ENCODE results near the gene REC8. TPM values are rescaled to one million over a fixed set of nuclear protein-coding genes. Genes with fewer than 3 reads are reported as not detected.

REC8 gene
- total and polyA plus RNA-seq, 10 of the 15 experiments (the other 5 are each of a cell fraction or from before 2014, with no cell fraction given): 4.2 to 76.9 (median 29.1) TPM

GRCh38 chr14:24146978-24147760 lies 24.7 kb upstream of the REC8 start, which contains the start of gene RNF31 (continued):
- TF ChIP-seq ZBTB33 (IDR thresholded peaks at IDR 0.05) (no peak), TCF3 (IDR thresholded peaks at IDR 0.05; ENCODE audit: borderline replicate concordance, insufficient read depth, low read depth, low read length) (no peak), RELA (IDR thresholded peaks at IDR 0.05; ENCODE audit: borderline replicate concordance, partially characterized antibody) (peak; percentile 21), RAD51 (IDR thresholded peaks at IDR 0.05) (no peak), SREBF1 (IDR thresholded peaks at IDR 0.05; ENCODE audit: low read length) (no peak), ZNF217 (IDR thresholded peaks at IDR 0.05) (no peak), NFYA (IDR thresholded peaks at IDR 0.05; ENCODE audit: borderline replicate concordance, low read depth, low read length) (no peak), ATF7 (IDR thresholded peaks at IDR 0.05; ENCODE audit: low read depth) (no peak), MEF2B (IDR thresholded peaks at IDR 0.05; ENCODE audit: partially characterized antibody, poor library complexity, severe bottlenecking) (peak; percentile 54), CBX5 (IDR thresholded peaks at IDR 0.05; ENCODE audit: low read depth) (no peak), POLR2AphosphoS2 (IDR thresholded peaks at IDR 0.05; ENCODE audit: low read depth, low read length) (no peak; the same call in 1 of the 2 replicates), MTA2 (IDR thresholded peaks at IDR 0.05; ENCODE audit: low read depth) (no peak; the same call in 1 of the 2 replicates), HCFC1 (IDR thresholded peaks at IDR 0.05; ENCODE audit: low read length) (no peak), YY1 (IDR thresholded peaks at IDR 0.05; ENCODE audit: low read depth, low read length) (no peak), MYB (IDR thresholded peaks at IDR 0.05; ENCODE audit: borderline replicate concordance, low read depth, low read length) (no peak), STAT1 (conservative IDR thresholded peaks at IDR 0.05) (0 out of 2 replicates have a peak, but pooled peaks have one; percentile 29), TCF7 (IDR thresholded peaks at IDR 0.05; ENCODE audit: borderline replicate concordance) (no peak), ZSCAN29 (IDR thresholded peaks at IDR 0.05) (no peak), ETV6 (conservative IDR thresholded peaks at IDR 0.05 in 1 of 2, IDR thresholded peaks at IDR 0.05 in 1 of 2; ENCODE audit: borderline replicate concordance in 1 of 2, low read depth in 1 of 2) (no peak), CUX1 (IDR thresholded peaks at IDR 0.05; ENCODE audit: insufficient replicate concordance, low read depth, low read length) (no peak), E2F4 (IDR thresholded peaks at IDR 0.05; ENCODE audit: low read depth, low read length) (0 out of 2 replicates have a peak, but pooled peaks have one; percentile 49), SRF (IDR thresholded peaks at IDR 0.05; ENCODE audit: low read depth in 2 of 2, low read length in 2 of 2) (0 out of 4 replicates have a peak, but pooled peaks have one; percentile 1 to 19), ZZZ3 (IDR thresholded peaks at IDR 0.05; ENCODE audit: control insufficient read depth, insufficient read length, low read depth) (no peak)
